ENCODE measurements around the gene FNDC1.

DNA sequence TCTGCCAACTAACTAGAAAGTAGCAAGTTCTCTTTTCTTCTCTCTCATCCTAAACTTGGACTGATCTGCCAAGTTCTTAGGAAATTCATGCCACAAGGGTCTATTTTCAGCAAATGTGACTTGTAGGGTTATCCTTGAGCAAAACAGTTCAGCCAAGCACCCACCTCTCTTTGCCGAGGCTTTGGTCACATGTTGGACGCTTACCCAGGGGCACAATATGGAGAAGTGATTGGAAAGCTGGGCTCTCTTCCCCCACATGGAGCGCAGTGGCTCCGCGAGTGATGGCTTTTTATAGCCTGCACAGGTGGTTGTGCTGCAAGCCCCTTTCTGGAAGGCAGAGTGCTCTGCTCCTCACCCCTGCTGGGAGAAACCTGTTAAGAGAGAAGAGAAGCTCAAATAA is 47.7 kb upstream of the FNDC1 start:
- TF ChIP-seq, protein P1, sequence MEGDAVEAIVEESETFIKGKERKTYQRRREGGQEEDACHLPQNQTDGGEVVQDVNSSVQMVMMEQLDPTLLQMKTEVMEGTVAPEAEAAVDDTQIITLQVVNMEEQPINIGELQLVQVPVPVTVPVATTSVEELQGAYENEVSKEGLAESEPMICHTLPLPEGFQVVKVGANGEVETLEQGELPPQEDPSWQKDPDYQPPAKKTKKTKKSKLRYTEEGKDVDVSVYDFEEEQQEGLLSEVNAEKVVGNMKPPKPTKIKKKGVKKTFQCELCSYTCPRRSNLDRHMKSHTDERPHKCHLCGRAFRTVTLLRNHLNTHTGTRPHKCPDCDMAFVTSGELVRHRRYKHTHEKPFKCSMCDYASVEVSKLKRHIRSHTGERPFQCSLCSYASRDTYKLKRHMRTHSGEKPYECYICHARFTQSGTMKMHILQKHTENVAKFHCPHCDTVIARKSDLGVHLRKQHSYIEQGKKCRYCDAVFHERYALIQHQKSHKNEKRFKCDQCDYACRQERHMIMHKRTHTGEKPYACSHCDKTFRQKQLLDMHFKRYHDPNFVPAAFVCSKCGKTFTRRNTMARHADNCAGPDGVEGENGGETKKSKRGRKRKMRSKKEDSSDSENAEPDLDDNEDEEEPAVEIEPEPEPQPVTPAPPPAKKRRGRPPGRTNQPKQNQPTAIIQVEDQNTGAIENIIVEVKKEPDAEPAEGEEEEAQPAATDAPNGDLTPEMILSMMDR (IDR thresholded peaks at IDR 0.05), result no peak
- no peak for TF ChIP-seq POLR2A (IDR thresholded peaks at IDR 0.05)
